ENCODE measurements around the gene KCTD11. TPM values are rescaled to one million over a fixed set of nuclear protein-coding genes. Genes with fewer than 3 reads are reported as not detected.

The KCTD11 gene
- total and polyA plus RNA-seq, 3 donors from 2014 or later: 4.8 to 6.8 (median 5.0) TPM

DNA sequence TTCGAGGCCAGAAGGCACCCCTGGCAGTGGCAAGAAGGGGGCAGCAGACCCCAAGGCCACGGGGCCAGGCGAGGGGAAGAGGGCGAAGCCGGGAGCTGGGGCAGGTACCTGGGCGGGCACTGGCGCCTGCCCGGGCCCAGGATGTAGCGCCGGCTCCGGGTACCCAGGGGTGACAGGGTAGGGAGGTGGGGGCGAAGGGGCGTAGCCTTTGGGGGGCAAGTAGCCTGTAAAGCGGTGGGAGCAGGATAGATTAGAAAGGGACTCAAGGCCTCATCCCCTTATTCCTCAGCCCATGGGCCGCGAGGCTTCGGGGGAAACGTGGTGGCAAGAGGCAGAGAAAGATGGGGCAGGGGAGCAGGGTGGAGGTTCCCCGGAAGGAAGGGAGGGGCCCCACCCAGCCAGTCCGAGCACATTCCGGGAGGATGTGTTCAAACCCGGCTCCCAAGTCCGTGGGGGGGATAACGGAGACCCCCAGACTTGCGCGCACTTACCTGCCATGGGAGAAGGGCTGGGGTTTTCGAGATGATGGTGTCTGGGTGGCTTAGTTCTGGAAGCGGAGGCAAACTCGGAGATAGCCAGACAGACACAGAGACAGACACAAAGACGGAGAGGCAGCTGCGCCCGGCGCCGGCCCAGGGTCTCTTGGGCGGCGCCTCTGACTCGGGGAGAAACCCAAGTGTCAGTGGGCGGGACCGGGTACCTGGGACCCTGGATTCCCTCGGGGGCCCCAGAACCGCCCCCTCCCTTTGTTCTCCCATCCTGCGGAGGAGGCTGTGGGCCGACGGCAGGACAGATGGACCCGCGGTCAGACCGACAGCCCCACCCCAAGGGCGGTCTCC lies 41.9 kb downstream of the KCTD11 start:
- intact Hi-C loops (cut with DNase I; ENCODE audit: low total_unique reads): no loop called here
- H3K4me1 ChIP-seq: peaks cover 15% of the 10 kb centered on the region
- no peaks in the 10 kb centered on the region for H3K27me3 ChIP-seq
- no peaks in the 10 kb centered on the region for H3K9me3 ChIP-seq
- H3K4me3 ChIP-seq: peak overlapping the region; percentile 72 to 82
- no peak for DNase-seq
- TF ChIP-seq, protein P1, sequence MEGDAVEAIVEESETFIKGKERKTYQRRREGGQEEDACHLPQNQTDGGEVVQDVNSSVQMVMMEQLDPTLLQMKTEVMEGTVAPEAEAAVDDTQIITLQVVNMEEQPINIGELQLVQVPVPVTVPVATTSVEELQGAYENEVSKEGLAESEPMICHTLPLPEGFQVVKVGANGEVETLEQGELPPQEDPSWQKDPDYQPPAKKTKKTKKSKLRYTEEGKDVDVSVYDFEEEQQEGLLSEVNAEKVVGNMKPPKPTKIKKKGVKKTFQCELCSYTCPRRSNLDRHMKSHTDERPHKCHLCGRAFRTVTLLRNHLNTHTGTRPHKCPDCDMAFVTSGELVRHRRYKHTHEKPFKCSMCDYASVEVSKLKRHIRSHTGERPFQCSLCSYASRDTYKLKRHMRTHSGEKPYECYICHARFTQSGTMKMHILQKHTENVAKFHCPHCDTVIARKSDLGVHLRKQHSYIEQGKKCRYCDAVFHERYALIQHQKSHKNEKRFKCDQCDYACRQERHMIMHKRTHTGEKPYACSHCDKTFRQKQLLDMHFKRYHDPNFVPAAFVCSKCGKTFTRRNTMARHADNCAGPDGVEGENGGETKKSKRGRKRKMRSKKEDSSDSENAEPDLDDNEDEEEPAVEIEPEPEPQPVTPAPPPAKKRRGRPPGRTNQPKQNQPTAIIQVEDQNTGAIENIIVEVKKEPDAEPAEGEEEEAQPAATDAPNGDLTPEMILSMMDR (IDR thresholded peaks at IDR 0.05): no peak
- 3 to 8% methylated on average over 26 to 37 of the region's 48 CpGs for WGBS, 2 donors
- no peaks in the 10 kb centered on the region for H3K36me3 ChIP-seq (ENCODE audit: low read depth, missing control alignments)
- peak overlapping the region; percentile 84 to 92 for H3K27ac ChIP-seq

DNA sequence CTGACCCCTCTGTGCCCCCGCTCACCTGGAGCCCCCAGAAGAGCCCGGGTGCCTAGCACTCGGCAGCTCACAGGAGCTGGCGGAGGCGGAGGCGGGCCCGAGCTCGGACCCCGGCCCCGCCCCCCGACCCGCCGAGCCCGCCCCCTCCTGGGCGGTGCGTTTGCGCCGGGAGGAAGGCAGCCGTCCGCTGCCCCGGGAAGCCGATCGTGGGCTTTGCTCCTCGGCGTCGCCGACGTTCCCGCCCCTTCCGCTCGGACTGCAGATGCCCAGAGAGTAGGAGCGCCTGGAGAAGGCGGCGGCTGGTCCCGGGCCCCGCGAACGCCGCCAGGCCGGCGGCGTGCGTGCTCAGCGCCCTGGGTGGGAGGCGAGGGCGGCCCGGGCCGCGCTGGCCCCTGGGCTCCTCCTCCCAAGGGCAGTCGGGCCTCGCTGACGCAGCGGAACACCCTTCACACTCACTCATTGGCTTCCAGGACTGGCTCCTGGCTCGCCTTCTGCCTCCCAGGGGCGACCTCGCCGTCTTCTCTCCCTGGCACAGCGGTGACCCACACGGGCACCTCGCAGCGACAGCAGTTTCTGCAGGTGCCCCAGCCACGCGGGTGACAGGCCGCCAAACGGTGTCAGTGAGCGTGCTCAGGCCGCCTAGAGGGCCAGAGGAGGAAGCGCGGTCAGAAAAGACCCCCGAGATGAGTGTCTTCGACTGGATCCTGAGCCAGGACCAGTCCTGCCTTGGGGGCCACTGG lies 42.7 kb downstream of the KCTD11 start, which contains the start of gene PLSCR3:
Gene PLSCR3 (minus strand): TSS at position 74 of the 740 bp plus-strand sequence. CDS start 415 bp downstream, outside the sequence.
- WGBS, 2 donors: 0% methylated on average over 25 of the region's 71 CpGs; no CpG with 5 or more reads in 1 of the 2 donors
- DNase-seq: peak; percentile 87

DNA sequence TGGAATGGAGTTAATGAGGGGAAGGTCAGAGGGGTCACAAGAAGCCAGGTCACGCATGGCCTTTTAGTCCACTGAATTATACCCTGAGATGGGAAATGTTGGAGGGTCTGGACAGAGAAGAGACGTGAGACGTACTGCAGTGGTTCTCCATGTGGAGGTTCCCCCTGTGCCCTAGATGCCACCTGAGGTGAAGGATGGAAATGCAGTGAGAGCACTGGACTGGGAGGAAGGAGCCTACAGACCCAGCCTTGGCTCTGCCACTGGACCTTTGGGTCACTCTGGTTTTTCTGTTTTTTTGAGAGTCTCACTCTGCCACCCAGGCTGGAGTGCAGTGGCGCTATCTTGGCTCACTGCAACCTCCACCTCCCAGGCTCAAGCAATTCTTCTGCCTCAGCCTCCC lies 44.2 kb downstream of the KCTD11 start:
- Histone ChIP-seq H3K9me3 (no peaks in the 10 kb centered on the region), H3K27ac (no peak overlapping the region), H3K4me3 (no peak overlapping the region), H3K27me3 (no peaks in the 10 kb centered on the region), H3K4me1 (peaks cover 15% of the 10 kb centered on the region), H3K36me3 (ENCODE audit: low read depth, missing control alignments) (no peaks in the 10 kb centered on the region)
- intact Hi-C loops (cut with DNase I; ENCODE audit: low total_unique reads): no loop called here
- no peak for DNase-seq
- 83 to 88% methylated on average over 4 of the region's 4 CpGs for WGBS, 2 donors
- TF ChIP-seq, protein P1 (IDR thresholded peaks at IDR 0.05): no peak
- TF ChIP-seq POLR2A (IDR thresholded peaks at IDR 0.05): no peak

More for the DNA sequence above, 42.7 kb downstream of the KCTD11 start, which contains the start of gene PLSCR3:
- peaks cover 15% of the 10 kb centered on the region for H3K4me1 ChIP-seq
- no peak for TF ChIP-seq POLR2A (IDR thresholded peaks at IDR 0.05)
- TF ChIP-seq, protein P1 (IDR thresholded peaks at IDR 0.05): peak; percentile 9 to 37 (median 10)
- H3K9me3 ChIP-seq: no peaks in the 10 kb centered on the region
- H3K36me3 ChIP-seq (ENCODE audit: low read depth, missing control alignments): no peaks in the 10 kb centered on the region
- no peaks in the 10 kb centered on the region for H3K27me3 ChIP-seq
- H3K27ac ChIP-seq: peak within 1 kb of the TSS; percentile 84 to 92
- intact Hi-C loops (cut with DNase I; ENCODE audit: low total_unique reads): no loop called here
- peak within 1 kb of the TSS; percentile 72 to 82 for H3K4me3 ChIP-seq

DNA sequence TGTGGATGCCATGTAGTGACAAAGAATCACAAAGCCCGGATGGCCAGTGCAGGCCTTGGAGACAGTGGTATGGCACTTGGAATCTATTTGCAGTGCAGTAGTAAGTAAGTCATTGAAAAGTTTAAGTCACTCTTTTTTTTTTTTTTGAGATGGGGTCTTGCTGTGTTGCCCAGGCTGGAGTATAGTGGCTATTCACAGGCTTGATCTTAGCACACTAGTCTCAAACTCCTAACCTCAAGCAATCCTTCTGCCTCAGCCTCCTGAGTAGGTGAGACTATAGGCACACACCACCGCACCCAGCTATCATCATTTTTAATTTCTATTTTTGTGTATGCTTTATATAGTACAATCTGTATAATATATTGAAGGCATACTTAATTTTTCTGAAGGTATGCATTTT lies 46.6 kb downstream of the KCTD11 start:
- DNase-seq: no peak
- Histone ChIP-seq H3K27ac (no peak overlapping the region), H3K4me1 (peaks cover 17% of the 10 kb centered on the region), H3K9me3 (no peaks in the 10 kb centered on the region), H3K27me3 (no peaks in the 10 kb centered on the region), H3K4me3 (no peak overlapping the region), H3K36me3 (ENCODE audit: low read depth, missing control alignments) (no peaks in the 10 kb centered on the region)
- intact Hi-C loops (cut with DNase I; ENCODE audit: low total_unique reads): no loop called here
- 88 to 95% methylated on average over 2 of the region's 2 CpGs for WGBS, 2 donors
- TF ChIP-seq, protein P1 (IDR thresholded peaks at IDR 0.05): no peak
- TF ChIP-seq POLR2A (IDR thresholded peaks at IDR 0.05): no peak

All from testis (tissue), 3 donors.